GM19328 (cell line): ENCODE data around the gene RAD51B.

Experiments
- ATAC-seq: cut with Tn5 transposase; IDR thresholded peaks from one replicate; pipeline ENCODE4 v1.9.1; 2021; ENCODE audit warnings: mild to moderate bottlenecking, moderate library complexity; ENCODE audit not compliant: unreplicated experiment

Gene RAD51B

DNA sequence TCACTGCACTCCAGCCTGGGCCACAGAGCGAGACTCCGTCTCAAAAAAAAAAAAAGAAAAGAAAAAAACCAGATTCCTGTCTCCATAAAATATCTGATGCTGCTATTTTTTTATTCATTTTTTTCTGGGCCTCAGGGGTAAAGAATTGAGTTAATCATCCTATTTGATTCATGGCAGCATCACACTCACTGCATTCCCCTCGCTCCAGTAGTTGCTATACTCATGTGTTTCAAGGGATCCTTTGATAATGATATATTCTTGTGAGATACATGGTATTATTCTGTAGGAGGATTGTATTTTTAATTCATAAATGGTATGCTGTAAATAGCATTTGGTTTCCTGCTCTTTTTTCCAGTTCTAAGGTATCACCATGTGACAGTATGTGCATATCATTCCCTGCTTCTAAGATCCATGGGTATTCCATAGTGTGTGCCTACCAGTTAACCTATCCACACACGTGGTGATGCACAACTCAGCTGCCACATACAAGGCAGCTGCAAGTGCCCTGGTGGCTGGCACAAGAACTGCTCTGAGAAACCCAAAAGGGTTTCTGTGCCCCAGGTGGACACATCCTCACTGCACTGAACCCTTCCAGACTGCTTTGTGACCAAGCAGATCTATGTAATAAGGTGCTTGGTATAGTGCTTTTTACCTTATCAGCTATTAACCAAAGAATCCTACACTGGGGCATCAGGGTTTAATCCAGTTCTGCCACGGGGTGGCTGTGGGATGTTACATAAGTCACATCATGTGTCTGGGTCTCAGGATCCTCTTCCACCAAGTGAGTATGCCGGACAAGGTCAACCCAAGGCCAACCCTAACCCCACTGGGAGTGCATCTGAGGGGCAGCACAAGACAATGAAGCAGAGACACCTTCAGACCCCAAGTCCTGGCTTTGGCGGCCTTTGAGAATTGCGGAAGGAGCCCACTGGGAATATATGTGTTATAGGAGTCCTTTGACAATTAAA is 898.7 kb downstream of the RAD51B start:
- no peak for ATAC-seq

DNA sequence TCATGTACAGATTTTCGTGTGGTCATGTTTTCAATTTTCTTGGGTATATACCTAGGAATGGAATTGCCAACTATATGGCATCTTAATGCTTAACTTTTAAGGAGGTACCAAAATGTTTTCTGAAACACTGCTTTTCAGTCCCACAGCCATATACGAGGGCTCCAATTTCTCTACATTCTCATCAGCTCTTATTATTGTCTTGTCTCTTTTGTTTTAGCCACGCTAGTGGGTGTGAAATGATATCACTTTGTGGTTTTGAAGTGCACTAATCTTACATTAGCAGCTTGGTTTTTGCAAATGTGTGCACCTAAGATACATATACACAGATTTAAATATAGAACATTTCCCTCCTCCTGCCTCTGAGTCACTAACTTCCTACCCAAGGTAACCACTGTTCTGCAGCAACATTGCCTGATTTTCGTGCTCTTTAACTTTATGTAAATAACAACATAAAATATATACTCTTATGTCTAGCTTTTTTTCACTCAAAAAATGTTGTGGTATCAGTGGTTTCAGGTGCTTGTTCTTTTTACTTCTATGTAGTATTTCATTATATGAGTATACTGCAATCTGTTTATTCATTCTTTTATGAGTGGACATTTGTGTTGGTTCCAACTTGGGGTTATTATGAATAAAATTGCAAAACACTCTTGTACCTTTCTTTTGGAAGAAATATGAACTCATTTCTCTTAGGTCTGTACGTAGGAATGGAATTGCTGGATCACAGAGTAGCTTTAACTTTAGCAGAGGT is 900.2 kb downstream of the RAD51B start:
- ATAC-seq = no peak

DNA sequence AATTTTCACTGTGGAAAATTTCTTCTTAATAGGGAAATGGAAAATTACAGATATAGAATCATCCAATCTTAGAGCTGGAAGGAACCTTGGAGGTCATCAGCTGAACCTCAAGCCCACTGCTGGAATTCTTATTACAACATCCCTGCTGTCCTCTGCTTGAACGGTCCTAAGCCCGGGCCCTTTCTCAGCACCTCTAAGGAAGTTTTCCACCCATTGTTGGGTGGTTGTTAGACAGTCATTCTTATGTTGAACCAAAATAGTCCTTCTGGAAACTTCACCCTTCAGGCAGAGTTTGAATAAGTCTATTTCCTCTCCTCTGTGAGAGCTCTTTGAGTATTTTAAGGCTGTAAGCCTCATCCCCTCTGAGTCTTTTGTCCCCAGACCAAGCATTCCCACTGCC is 902.6 kb downstream of the RAD51B start:
- no peak for ATAC-seq

DNA sequence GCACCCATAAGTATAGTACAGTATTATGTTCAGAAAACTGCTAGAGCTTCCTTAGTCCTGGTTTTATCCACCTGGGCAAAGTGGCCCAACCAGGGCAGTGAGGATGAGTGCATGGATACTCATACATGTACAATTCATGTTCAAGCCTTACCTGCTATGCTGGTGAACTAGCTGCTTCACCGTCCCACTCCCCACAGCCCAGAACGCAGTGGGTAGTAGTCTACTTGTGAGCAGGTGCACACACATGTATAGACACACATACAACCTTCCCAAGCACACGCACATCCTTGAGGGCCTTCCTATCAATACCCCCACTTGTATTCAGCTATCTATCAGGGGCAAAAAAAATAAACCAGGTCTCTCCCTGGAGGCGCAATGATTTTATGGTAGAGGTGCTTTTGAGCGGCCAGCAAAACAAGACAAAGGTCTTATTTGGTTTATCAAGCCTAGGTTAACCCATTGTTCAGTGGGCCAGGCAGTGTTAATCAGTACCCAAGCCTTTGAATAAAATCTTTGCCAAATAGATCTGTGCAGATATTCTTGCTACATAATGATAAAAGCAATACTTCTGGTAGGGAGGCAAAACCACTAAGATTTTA is 903.5 kb downstream of the RAD51B start:
- ATAC-seq = no peak

DNA sequence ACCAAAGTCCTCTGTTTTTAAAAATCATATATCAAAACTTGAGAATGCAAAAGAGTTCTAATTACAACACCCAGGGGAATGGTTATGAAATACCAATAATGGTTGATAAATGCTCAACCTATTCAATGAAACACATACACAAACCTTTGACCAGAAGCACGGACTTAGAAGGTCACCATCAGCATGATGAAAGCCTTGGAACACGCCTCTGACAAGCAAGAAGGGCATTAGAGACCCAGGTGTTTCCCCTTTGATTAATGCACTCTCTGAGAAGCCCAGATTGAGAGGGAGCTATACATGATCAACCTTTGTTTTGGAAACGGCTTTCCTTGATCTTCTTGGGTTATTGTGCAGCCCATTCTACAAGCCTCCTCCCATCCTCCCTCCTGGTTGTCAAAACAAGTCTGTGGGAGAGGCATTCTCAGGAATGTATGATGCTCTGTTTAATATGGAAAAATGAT is 904.3 kb downstream of the RAD51B start:
- no peak for ATAC-seq

DNA sequence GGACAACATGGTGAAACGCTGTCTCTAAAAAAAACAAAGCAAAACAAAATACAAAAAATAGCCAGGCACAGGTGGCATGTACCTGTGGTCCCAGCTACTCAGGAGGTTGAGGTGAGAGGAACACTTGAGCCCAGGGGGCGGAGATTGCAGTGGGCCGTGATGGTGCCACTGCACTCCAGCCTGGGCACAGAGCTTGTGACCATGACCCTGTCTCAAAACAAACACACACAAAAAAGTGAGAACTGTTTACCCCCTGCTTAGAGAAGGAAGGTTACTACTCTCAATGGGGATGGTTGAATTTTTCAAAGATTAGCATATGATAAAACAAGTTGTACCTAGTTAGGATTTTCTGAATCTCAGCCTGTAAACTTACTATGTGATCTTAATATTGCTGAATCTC is 905.3 kb downstream of the RAD51B start:
- ATAC-seq = no peak

DNA sequence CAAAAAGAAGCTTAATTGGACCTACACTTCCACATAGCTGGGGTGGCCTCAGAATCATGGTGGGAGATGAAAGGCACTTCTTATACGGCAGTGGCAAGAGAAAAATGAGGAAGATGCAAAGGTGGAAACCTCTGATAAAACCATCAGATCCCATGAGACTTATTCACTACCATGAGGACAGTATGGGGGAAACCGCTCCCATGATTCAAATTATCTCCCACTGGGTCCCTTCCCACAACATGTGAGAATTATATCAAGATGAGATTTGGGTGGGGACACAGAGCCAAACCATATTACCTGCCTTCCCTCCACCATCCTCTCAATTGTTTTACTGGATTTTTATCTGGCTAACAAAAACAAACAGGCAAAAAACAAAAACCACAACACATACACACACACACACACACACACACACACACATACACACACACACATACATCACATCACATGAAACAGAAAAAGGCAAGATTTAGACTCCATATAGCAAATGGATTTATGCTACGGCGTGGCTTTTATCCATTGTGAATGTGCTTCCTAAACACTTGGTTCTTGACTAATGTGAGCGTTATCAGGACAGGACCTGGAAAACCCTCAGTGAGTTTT is 906.6 kb downstream of the RAD51B start:
- ATAC-seq = no peak

DNA sequence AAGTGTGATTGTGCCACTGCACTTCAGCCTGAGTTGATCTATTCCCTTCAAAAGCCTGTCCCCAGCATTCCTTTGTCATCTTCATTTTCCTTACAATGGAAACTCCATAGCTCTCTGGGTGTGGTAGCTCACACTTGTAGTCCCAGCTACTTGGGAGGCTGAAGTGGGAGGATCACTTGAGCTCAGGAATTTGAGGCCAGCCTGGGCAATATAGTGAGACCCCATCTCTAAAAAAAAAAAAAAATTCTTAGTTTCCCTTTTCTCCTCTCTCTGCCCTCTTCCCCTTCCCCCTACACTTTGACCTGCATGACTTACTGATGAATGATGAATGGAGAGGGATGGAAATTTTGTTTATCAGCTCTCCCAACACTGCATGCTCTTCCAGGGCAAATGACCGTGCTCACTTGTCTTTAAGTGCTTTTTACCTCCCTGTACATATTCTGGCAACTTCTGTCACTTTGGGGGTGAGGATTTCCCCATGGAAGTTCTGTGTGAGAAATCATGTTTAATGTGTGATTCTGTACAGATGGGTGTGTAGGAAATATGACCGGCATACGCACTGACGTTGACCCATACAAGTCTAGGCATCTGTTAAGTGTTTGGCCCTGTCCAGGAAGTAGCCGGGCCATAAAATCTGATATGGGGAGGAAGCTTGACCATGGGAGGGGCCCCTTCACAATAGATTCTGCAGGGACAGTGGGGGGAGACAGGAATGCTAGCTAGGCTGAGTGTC is 907.9 kb downstream of the RAD51B start:
- ATAC-seq = no peak

DNA sequence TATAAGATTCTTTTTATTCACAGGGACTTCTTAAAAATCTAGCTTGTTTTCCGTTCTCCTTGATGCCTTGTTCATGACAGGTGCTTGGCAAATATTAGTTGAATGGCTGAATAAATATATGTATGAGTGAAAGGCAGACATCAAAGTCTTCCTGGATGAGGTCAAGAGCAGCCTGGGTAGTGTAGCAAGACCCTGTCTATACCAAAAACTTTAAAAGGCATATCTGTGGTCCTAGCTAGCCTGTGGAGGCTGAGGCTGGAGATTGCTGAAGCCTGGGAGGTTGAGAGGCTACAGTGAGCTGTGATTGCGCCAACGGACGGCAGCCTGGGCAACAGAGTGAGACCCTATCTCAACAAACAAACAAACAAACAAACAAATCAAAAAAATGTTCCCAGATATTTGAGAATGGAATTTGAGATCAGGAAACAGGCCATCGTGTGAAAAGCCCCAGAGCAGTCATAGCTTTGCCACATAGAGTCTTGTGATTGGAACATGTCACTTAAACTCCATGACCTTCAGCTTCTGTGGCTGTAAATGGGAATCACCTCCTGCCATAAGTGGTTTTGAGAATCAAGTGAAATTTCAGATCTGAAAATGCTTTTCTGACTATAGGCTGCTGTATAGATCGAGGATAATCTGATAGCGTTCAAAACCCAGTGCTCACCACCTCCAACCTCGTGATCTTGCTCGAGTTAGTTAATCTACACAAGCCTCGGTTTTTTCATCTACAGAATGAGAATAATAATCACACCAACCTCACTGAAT is 908.9 kb downstream of the RAD51B start:
- ATAC-seq = no peak

DNA sequence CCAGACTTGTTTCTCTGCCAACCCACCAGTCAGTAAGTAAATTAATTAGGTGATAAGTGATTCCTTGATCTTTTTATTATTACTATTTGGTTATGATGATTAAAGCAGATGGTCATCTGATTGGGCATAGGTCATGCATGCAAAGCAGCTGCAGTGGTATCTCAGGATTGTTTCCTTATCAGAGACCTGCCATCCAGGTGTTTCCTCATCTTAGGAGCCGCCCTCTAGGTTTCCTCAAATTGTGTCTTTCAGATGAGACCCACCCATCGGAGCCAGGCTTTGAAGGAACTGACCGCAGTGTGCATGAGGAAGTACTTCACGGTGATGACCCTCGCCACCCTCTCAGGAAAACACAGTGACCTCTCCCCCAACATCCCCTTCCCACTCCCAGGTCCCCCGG is 910.0 kb downstream of the RAD51B start:
- no peak for ATAC-seq

GRCh38 chr14:68730348-68730747 is 910.8 kb downstream of the RAD51B start:
- no peak for ATAC-seq

DNA sequence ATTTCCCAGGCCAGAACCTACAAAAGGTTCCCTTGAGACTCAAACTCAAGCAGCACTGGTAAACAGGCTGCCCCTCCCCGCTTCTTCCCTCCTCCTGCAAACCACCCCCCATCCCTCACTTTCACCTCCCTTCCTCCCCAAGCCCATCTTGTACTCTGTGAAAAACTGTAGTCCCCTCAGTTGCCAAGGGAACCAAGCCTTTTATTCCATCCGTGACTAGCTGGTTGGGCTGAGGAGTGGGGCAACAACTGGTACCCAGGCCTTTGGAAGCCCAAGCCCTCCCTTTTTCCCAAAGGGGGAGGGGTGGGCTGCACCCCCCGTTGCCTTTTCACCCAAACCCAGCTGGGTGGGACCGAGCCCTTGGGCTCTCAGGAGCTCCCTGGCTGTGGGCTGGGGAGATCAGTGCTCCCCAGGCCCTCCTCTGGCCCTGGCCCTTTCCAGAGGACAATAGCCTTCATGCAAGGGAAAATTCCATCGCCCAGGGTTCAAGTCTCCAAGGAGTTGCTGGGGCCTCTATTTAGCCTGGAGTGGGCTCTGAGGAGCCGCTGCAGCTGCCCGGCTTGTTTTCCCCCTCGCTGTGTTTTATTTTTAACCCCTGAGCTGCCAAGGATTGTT is 911.3 kb downstream of the RAD51B start:
- ATAC-seq = no peak

- no peak for ATAC-seq
These were observed 913.7 kb downstream of the RAD51B start for GRCh38 chr14:68733086-68733914.

DNA sequence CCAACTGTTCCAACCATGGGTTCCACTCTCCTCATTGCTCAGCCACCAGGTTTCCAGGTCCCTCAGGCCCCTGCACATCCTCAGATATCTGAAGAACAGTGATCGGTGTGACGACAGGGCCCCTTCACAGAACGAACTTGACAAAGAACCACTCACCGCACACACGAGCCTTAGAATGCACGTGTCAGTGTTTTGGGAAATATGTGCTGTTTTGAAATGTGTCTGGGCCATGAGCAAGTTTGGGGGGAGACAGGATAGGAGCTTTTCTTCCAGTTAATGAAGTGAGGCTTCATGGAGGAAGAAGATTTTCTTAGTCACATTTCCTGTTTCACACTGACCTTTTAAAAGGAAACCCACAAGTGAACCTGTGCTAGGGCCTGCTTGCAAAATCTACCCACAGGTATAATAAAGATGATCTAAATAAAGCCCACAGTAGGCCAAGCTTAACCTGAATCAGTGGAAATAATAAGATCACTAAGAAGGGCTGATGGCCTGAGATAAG is 914.7 kb downstream of the RAD51B start:
- no peak for ATAC-seq

DNA sequence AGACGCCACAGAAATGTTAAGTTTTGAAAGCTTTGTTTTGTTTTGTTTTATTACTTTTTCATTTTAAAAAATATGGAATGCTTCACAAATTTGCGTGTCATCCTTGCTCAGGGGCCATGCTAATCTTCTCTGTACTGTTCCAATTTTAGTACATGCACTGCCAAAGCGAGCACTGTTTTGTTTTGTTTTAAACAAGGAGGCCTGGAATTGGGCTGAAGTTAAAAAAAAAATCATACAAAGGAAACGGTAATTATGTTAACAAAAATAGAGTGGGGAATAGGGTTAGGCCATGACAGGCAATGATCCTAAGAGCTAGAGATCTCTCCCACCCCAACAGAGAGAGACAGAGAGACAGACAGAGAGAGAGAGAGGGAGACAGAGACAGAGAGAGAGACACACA is 916.3 kb downstream of the RAD51B start:
- ATAC-seq = no peak

DNA sequence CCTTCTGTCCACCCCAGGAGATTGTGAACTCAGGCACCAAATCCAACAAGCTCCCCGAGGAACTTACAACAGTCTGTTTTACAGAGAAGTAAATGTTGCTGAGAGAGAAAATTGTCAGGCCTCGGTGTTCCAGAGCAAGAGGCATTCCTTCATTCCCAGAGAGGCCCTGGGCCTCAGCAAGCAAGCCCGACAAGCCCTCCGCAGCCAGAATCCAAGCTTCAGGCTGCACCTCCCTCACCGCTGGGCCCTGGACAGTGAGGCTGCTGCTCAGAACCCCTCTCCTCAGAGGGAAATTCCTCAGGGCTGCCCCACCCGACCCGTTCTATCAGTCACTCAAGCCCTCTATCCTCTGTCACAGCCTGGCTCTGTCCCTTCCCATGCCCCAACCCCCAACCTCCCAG is 916.9 kb downstream of the RAD51B start:
- ATAC-seq = no peak

DNA sequence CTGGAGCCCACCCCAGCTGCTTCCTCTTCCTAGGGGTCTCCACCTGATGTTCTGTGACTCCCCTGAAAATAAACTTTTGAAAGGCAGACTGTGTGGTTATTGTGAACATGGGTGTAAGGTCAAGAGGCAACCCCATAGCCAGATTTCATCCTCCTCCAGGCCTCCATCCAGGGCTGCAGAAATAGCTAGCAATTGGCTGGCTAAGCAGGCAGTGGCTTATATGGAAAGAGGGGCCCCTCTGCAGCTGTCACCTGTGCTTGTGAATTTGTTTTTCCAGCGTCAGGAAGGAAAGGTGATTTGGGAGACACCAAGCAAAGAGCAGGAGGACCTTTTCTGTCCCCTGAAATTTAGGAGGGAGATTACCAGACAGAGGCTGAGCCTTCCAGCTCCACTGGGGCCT is 917.5 kb downstream of the RAD51B start:
- no peak for ATAC-seq

DNA sequence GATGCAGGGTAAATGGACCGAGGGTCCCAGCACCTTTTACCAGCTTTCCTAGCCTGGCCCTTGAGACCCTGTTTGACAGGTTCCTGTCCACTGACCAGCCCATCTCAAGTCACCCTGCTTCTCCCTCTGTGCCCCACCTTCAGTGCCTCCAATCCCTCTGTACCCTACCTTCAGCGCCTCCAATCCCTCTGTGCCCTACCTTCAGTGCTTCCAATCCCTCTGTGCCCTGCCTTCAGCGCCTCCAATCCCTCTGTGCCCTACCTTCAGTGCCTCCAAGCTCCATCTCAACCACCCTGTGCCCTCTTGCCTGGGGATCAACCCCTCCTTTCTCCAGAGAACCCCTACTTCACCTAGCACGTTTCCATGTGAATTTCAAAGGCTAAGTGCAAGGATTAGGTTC is 919.0 kb downstream of the RAD51B start:
- no peak for ATAC-seq
